Common myeloid progenitor, CD34-positive (primary cell): ENCODE measurements around the gene ARHGAP11A.

ENCODE experiments used
- CTCF ChIA-PET: fragments of 350-600 bp; sonication (Branson Sonifier 250); formaldehyde crosslinking; loops from one replicate; lab custom pipeline; 2021; ENCODE audit warnings: antibody characterized with exemption; lab: Charles Lee
- POLR2A ChIA-PET: fragments of 350-600 bp; sonication (Branson Sonifier 250); formaldehyde crosslinking; loops from one replicate; lab custom pipeline; 2021; ENCODE audit warnings: antibody characterized with exemption; lab: Charles Lee
- DNase-seq, 3 donors: peaks; one replicate each; pipeline versions ENCODE4 v3.0.0 to v3.0.0-alpha.2; 2013
- H3K27ac ChIP-seq, 2 experiments: 1 replicate in 1 of 2; 2 replicates in 1 of 2; pipeline ENCODE4 v1.7.0; 2013; ENCODE audit warnings: inconsistent platforms in 2 of 2, low read length in 2 of 2, mild to moderate bottlenecking in 2 of 2, low read depth in 1 of 2, moderate library complexity in 1 of 2; ENCODE audit not compliant: severe bottlenecking in 2 of 2, insufficient read depth in 1 of 2, poor library complexity in 1 of 2
- H3K27me3 ChIP-seq, 5 experiments: replicated peaks in 2 of 5; 1 replicate in 3 of 5; 2 replicates in 2 of 5; pipeline versions ENCODE4 v1.6.1 to v1.7.0; 2013; ENCODE audit warnings: low read length in 4 of 5, mild to moderate bottlenecking in 2 of 5, moderate library complexity in 2 of 5, inconsistent platforms in 1 of 5; ENCODE audit not compliant: insufficient read depth in 5 of 5, control insufficient read depth in 4 of 5
- H3K36me3 ChIP-seq, 4 experiments: 1 replicate in 2 of 4; 2 replicates in 2 of 4; pipeline versions ENCODE4 v1.6.1 to v1.7.0; 2013; ENCODE audit warnings: low read length in 3 of 4, control low read depth in 1 of 4, mild to moderate bottlenecking in 1 of 4; ENCODE audit not compliant: control insufficient read depth in 4 of 4, insufficient read depth in 4 of 4
- H3K4me1 ChIP-seq, 4 experiments: 1 replicate in 3 of 4; 2 replicates in 1 of 4; pipeline versions ENCODE4 v1.6.1 to v1.7.1; 2013; ENCODE audit warnings: low read length in 3 of 4, mild to moderate bottlenecking in 3 of 4, control low read depth in 1 of 4, inconsistent platforms in 1 of 4, moderate library complexity in 1 of 4; ENCODE audit not compliant: control insufficient read depth in 4 of 4, insufficient read depth in 4 of 4; ENCODE audit errors: control extremely low read depth in 1 of 4
- H3K4me3 ChIP-seq, 7 experiments: 1 replicate in 4 of 7; 2 replicates in 3 of 7; pipeline versions ENCODE4 v1.5.1 to v1.7.0; 2013; ENCODE audit warnings: mild to moderate bottlenecking in 7 of 7, low read length in 6 of 7, moderate library complexity in 6 of 7, inconsistent platforms in 2 of 7, low read depth in 2 of 7, control low read depth in 1 of 7; ENCODE audit not compliant: insufficient read depth in 4 of 7, control insufficient read depth in 1 of 7; ENCODE audit errors: extremely low read depth in 1 of 7
- H3K9me3 ChIP-seq, 5 experiments: 1 replicate in 4 of 5; 2 replicates in 1 of 5; pipeline versions ENCODE4 v1.6.1 to v1.7.1; 2013; ENCODE audit warnings: low read length in 4 of 5, mild to moderate bottlenecking in 2 of 5, inconsistent platforms in 1 of 5, low read depth in 1 of 5, moderate library complexity in 1 of 5; ENCODE audit not compliant: control insufficient read depth in 4 of 5, insufficient read depth in 2 of 5; ENCODE audit errors: control extremely low read depth in 1 of 5
- WGBS: methylation state at CpG from one replicate; pipeline ENCODE4 v1.1.5; 2013; ENCODE audit not compliant: insufficient coverage; 5-methylcytosine and 5-hydroxymethylcytosine counted together

ARHGAP11A gene

DNA sequence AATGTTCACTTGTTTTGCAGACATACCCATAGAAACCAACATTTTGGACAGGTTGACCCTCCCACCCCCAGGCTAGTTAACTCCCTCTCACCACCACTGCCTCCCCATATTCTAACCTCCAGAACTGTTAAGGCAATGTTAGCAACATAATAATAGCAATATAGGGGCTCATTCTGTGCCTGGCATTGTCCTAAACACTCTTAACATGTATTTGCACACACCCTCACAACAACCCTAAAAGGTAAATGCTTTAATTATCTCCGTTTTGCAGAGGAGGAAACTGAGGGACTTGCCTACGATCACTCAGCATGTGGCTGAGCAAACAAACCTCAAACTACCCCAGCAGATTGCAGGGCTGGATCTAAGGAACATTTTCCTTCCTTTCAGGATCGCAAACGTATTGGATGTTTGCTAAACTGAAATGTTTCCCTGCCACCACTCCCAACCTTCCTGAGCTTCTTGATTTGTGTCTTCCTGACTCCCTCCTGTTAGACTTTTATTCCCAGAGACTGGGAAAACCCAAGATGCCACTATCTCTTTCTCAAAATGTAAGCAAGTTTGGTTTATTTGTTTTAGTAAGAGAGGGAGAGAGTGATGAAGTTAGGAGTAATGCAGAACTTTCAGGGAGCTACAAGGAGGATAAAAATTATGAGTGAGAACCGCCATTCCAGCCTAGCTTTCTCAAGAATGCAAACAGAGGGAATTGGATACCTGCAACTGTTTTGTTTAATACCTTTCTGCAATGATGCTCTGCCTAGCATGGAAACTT lies 27.5 kb downstream of the ARHGAP11A start:
- Histone ChIP-seq H3K4me1 (peaks cover 0 to 7% (median 2%) of the 10 kb centered on the region in 4 experiments), H3K9me3 (no peaks in the 10 kb centered on the region), H3K4me3 (no peak overlapping the region), H3K27me3 (peaks cover 0 to 15% (median 3%) of the 10 kb centered on the region in 5 experiments), H3K36me3 (peaks cover 2 to 15% (median 5%) of the 10 kb centered on the region in 4 experiments), H3K27ac (no peak overlapping the region)
- WGBS, result 86% methylated on average over 5 of the region's 5 CpGs
- CTCF ChIA-PET, result no interaction called here
- no peak for DNase-seq
- POLR2A ChIA-PET, result no interaction called here

DNA sequence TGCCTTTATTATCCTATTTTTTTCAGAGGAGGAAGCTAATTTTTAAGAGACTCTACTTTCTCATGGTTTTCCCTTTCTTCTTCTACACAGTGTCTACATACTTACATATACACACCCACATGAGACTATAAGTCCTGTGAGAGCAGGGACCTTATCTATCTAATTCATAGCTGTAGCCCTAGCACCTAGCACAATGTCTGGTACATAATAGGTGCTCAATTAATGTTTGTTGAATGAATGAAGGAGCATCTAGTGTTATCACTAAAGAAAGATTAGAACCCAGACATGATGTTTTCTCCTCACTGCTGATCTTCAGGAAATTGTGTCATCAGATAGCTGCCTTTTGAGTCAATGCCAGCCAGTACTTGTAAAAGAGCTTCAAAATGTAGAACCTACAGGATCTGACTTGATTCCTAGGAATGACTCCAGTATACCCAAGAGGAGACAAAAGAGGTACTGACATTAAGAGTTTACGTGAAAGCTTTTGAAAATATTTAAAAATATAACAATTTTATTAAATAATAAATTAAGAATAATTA lies 28.7 kb downstream of the ARHGAP11A start:
- Histone ChIP-seq H3K36me3 (peaks cover 0 to 8% (median 3%) of the 10 kb centered on the region in 4 experiments), H3K27ac (no peak overlapping the region), H3K27me3 (peaks cover 0 to 15% (median 3%) of the 10 kb centered on the region in 5 experiments), H3K9me3 (no peaks in the 10 kb centered on the region), H3K4me3 (no peak overlapping the region), H3K4me1 (peaks cover 0 to 9% (median 2%) of the 10 kb centered on the region in 4 experiments)
- no CpG with 5 or more reads among the region's 1 CpG for WGBS
- ChIA-PET CTCF (interaction anchor here (1.3 kb wide), 1 partner anchor 354 kb away, joined by 5 read pairs; no protein-coding TSS in a partner anchor), POLR2A (no interaction called here)
- no peak for DNase-seq

DNA sequence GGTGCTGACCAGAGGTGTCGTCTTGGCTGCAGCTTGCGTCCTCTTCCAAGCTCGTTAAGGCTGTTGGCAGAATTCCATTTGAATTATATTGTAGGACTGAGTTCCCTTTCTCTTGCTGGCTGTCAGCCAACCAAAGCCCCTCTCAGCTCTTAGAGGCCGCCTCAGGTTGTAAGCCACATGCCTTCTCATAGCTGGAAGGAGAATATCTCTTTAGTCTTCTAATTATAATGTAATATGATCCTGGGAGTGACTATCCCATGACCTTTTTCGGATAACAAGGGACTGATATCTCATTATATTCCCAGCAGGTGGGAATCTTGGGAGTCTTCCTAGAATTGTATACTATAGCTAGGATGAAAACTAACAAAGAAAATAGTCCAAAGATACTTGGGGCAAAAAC lies 31.0 kb downstream of the ARHGAP11A start:
- WGBS, result no CpG with 5 or more reads among the region's 5 CpGs
- Histone ChIP-seq H3K4me3 (no peak overlapping the region), H3K27me3 (peaks cover 0 to 11% (median 0%) of the 10 kb centered on the region in 5 experiments), H3K9me3 (no peaks in the 10 kb centered on the region), H3K4me1 (peaks cover 0 to 9% (median 2%) of the 10 kb centered on the region in 4 experiments), H3K36me3 (no peaks in the 10 kb centered on the region), H3K27ac (no peak overlapping the region)
- POLR2A ChIA-PET, result no interaction called here
- CTCF ChIA-PET, result no interaction called here
- DNase-seq, result no peak

GRCh38 chr15:32649342-32649741 lies 34.0 kb downstream of the ARHGAP11A start:
- POLR2A ChIA-PET, result interaction anchor here (0.6 to 1.3 kb wide), 3 partner anchors 8 to 1337 kb away, joined by 3 to 5 read pairs (median 4); no protein-coding TSS in a partner anchor
- DNase-seq, result peak in 2 of 3 donors; percentile 10 to 12

GRCh38 chr15:32651229-32651837 lies 36.0 kb downstream of the ARHGAP11A start:
- no peaks in the 10 kb centered on the region for H3K27me3 ChIP-seq
- POLR2A ChIA-PET, result no interaction called here
- peaks cover 0 to 4% (median 0%) of the 10 kb centered on the region in 4 experiments for H3K36me3 ChIP-seq
- no peak overlapping the region for H3K4me3 ChIP-seq
- CTCF ChIA-PET, result interaction anchor here (0.9 to 3.4 kb wide), 7 partner anchors 10 to 346 kb away, joined by 3 to 31 read pairs (median 6); partner anchors contain the start of gene SCG5
- no peaks in the 10 kb centered on the region for H3K9me3 ChIP-seq
- H3K27ac ChIP-seq, result no peak overlapping the region
- DNase-seq, result peak; percentile 52 to 78 (median 72)
- H3K4me1 ChIP-seq, result peaks cover 3 to 11% (median 7%) of the 10 kb centered on the region in 4 experiments
- WGBS, result 67% methylated on average over 3 of the region's 6 CpGs

More at GRCh38 chr15:32649342-32649741, 34.0 kb downstream of the ARHGAP11A start:
- Histone ChIP-seq H3K4me3 (no peak overlapping the region), H3K4me1 (peaks cover 0 to 2% (median 0%) of the 10 kb centered on the region in 4 experiments), H3K36me3 (peaks cover 0 to under 1% (median 0%) of the 10 kb centered on the region in 4 experiments), H3K27ac (no peak overlapping the region), H3K27me3 (no peaks in the 10 kb centered on the region), H3K9me3 (no peaks in the 10 kb centered on the region)
- CTCF ChIA-PET, result interaction anchor here (0.7 to 3.4 kb wide), 11 partner anchors 8 to 351 kb away, joined by 3 to 31 read pairs (median 4); partner anchors contain the start of gene SCG5
- WGBS, result 83% methylated on average over 3 of the region's 5 CpGs

DNA sequence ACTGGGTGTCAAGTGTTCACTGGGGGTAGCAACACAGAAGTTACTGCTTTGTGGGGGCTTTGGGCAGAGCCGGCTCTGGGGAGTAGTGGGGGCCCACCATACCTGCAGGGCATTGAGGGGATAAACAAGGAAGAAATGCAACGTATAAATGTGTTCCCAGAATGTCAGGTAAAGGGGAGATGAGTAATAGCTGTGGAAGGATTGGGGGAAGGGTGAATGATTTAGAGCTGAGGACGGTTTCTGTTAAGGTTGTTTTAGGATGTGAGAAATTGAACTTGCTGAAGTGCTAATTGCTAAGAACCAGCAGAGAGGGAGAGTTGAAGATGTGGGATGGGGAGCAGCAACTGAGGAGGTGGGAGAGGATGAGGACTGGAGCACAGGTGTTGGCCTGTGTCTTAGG lies 36.9 kb downstream of the ARHGAP11A start:
- Histone ChIP-seq H3K9me3 (no peaks in the 10 kb centered on the region), H3K27me3 (no peaks in the 10 kb centered on the region), H3K27ac (no peak overlapping the region), H3K4me1 (peaks cover 4 to 13% (median 9%) of the 10 kb centered on the region in 4 experiments), H3K4me3 (no peak overlapping the region), H3K36me3 (peaks cover 0 to 4% (median 0%) of the 10 kb centered on the region in 4 experiments)
- POLR2A ChIA-PET, result no interaction called here
- 88% methylated on average over 3 of the region's 3 CpGs for WGBS
- CTCF ChIA-PET, result interaction anchor here (0.8 to 2.3 kb wide), 2 partner anchors 10 to 343 kb away, joined by 4 to 6 read pairs; no protein-coding TSS in a partner anchor
- no peak for DNase-seq
